ENCODE data around the gene TENM4.

The TENM4 gene

DNA sequence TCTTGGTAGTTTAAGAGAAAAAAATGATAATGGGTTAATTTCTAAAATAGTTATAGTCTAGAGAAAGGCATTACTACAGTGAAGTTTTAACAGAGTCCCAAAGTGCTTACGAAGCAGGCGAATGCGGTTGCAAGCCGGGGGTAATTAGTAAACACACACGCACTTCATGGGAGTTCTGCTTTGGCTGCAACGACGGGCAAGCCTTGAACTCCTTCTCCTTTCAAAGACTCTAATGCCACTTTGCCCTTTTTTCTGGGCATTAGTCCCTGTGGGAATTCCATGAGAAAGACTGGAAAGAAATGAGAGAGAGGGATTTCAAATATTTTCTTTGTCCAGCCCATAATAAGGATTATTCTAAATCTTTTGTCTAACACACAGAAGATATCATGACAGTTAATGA, 66.1 kb downstream of the TENM4 start:
- H3K4me3 ChIP-seq (ENCODE audit: low read depth, low read length): no peak overlapping the region
- POLR2A ChIA-PET: no interaction called here
- TF ChIP-seq, protein P1, sequence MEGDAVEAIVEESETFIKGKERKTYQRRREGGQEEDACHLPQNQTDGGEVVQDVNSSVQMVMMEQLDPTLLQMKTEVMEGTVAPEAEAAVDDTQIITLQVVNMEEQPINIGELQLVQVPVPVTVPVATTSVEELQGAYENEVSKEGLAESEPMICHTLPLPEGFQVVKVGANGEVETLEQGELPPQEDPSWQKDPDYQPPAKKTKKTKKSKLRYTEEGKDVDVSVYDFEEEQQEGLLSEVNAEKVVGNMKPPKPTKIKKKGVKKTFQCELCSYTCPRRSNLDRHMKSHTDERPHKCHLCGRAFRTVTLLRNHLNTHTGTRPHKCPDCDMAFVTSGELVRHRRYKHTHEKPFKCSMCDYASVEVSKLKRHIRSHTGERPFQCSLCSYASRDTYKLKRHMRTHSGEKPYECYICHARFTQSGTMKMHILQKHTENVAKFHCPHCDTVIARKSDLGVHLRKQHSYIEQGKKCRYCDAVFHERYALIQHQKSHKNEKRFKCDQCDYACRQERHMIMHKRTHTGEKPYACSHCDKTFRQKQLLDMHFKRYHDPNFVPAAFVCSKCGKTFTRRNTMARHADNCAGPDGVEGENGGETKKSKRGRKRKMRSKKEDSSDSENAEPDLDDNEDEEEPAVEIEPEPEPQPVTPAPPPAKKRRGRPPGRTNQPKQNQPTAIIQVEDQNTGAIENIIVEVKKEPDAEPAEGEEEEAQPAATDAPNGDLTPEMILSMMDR (IDR thresholded peaks at IDR 0.05; ENCODE audit: insufficient read depth, low read length, missing control alignments): no peak
- DNase-seq (ENCODE audit: low read depth, low spot score): no peak
- CTCF ChIA-PET: interaction anchor here (0.6 to 1.6 kb wide), 2 partner anchors 9 to 322 kb away, joined by 3 to 4 read pairs; no protein-coding TSS in a partner anchor

DNA sequence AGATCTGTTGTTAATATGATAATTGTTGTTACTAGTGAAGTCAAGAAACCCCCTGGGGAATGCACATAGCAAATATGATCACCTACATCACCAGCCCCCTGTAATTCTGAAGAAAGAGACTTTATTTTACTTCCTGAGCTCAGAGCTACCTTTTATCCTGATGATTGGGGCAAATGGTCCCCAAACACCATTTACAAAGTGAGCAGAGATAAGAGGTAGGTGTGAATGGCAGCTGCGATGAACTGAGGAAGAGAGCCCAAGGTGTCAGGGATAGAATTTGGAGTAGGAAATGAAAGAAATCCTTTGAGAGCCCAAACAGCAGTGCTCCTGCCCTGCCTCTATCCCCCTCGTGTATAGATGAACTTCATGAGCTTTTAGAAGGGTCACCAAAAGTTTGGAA, 69.1 kb downstream of the TENM4 start:
- CTCF ChIA-PET: interaction anchor here (1.0 to 1.1 kb wide), 2 partner anchors 64 to 122 kb away, joined by 3 read pairs; no protein-coding TSS in a partner anchor
- POLR2A ChIA-PET: no interaction called here
- TF ChIP-seq, protein P1 (IDR thresholded peaks at IDR 0.05; ENCODE audit: insufficient read depth, low read length, missing control alignments): no peak
- H3K4me3 ChIP-seq (ENCODE audit: low read depth, low read length): no peak overlapping the region
- DNase-seq (ENCODE audit: low read depth, low spot score): no peak

DNA sequence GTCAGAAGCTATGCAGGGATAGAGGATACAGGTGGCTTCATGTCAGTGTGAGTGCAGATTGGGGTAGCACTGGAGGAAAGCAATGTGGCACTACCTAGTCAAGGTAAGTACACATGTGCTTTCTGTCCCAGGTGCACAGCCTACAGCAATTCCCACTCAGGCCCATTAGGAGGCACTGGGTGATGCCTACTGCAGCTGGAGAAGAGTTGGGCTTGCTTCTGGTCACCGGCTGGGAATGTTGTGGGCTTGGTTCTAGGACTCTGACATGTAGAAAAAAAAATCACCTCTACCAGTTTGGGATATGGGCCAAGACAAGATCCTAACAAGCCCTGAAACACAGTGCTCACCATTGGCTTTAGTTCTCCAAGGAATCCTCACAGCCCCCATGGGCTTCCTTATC, 69.7 kb downstream of the TENM4 start:
- ChIA-PET CTCF (interaction anchor here (1.0 to 1.1 kb wide), 2 partner anchors 65 to 123 kb away, joined by 3 read pairs; no protein-coding TSS in a partner anchor), POLR2A (no interaction called here)
- TF ChIP-seq, protein P1 (IDR thresholded peaks at IDR 0.05; ENCODE audit: insufficient read depth, low read length, missing control alignments): no peak
- DNase-seq (ENCODE audit: low read depth, low spot score): no peak
- no peak overlapping the region for H3K4me3 ChIP-seq (ENCODE audit: low read depth, low read length)

DNA sequence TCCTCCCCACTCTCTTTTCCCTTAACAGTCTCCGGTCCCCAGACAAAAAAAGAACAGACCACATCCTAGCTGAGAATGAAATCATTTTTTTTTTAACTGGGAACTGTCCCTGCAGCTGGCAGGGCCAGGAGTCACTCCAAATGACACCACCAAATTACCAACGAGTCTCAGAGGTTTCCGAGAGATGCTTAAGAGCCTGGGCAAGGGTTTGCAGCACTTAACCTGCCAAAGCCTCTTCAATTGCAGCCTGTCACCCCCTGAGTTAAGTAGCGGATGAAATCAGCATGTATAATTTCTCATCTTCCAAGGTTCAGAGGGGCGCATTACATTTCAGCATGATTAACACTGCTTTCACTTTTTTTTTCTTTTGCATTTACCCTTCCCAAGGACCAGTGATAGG, 71.8 kb downstream of the TENM4 start:
- no peak for DNase-seq (ENCODE audit: low read depth, low spot score)
- no peak overlapping the region for H3K4me3 ChIP-seq (ENCODE audit: low read depth, low read length)
- CTCF ChIA-PET: interaction anchor here (1.1 to 1.5 kb wide), 2 partner anchors 11 to 26 kb away, joined by 3 to 4 read pairs; no protein-coding TSS in a partner anchor
- POLR2A ChIA-PET: no interaction called here
- TF ChIP-seq, protein P1 (IDR thresholded peaks at IDR 0.05; ENCODE audit: insufficient read depth, low read length, missing control alignments): no peak

DNA sequence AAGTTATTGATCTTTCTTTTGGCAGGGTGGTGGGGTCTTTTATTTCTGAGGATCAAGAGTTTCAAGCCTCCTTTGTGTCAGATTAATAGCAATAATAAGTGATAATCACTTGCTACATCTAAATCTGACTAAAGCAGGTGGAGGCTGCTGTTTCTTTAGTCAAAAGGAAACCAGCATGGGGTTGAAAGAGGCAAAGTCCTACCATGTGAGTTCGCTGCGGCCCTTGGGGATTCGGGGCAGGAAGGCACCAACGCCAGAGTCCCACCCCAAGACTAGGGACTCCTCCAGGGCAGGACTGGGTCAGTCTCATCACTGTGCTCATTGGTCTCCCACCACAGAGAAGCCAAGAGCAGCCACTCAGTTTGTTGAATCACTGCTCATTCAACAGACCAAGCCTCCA, 73.0 kb downstream of the TENM4 start:
- H3K4me3 ChIP-seq (ENCODE audit: low read depth, low read length): no peak overlapping the region
- TF ChIP-seq, protein P1 (IDR thresholded peaks at IDR 0.05; ENCODE audit: insufficient read depth, low read length, missing control alignments): no peak
- ChIA-PET POLR2A (no interaction called here), CTCF (interaction anchor here (1.5 kb wide), 1 partner anchor 10 kb away, joined by 4 read pairs; no protein-coding TSS in a partner anchor)
- no peak for DNase-seq (ENCODE audit: low read depth, low spot score)

DNA sequence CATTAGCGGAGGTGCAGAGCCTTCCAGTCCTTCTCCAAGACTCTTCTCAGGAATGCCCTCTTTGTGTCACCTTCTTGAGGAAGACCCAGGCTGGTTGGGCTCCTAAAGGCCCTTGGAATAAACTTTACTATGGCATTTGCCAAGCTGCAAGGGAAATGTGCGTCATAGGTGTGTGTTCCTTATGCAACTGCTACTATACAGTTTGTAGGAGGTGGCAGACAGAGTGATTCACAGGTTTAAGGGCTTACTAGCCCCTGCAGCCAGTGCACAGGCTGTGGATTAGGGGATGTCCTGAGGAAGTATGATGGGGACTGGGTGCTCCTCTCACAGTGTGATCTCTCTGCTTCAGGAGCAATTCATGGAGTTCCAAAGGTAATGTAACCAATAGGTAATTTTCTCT, 74.6 kb downstream of the TENM4 start:
- POLR2A ChIA-PET: interaction anchor here (0.8 kb wide), 1 partner anchor 74 kb away, joined by 3 read pairs; the partner anchor contains the start of gene TENM4
- TF ChIP-seq, protein P1 (IDR thresholded peaks at IDR 0.05; ENCODE audit: insufficient read depth, low read length, missing control alignments): no peak
- no peak for DNase-seq (ENCODE audit: low read depth, low spot score)
- H3K4me3 ChIP-seq (ENCODE audit: low read depth, low read length): no peak overlapping the region
- CTCF ChIA-PET: interaction anchor here (1.3 to 2.0 kb wide), 2 partner anchors 9 to 127 kb away, joined by 3 to 4 read pairs; no protein-coding TSS in a partner anchor
